IMR-90 (cell line): ENCODE data around the gene PDGFD. TPM values are rescaled to one million over a fixed set of nuclear protein-coding genes. Genes with fewer than 3 reads are reported as not detected.

ENCODE experiments used
- ATAC-seq: fragments of 200-7000 bp; cut with Tn5 transposase; 2 replicates; pipeline ENCODE4 v1.9.1; 2020; ENCODE audit warnings: low read depth, mild to moderate bottlenecking, moderate library complexity
- BruUV-seq: library from RNA; stranded (reverse); fragments of 400-500 nt; replicated peaks from 2 replicates; lab custom pipeline; 2021; lab: Mats Ljungman, UMichigan
- CTCF ChIA-PET: fragments of 300-600 bp; formaldehyde crosslinking; extraction: SDS; loops from one replicate; lab custom pipeline; 2021; ENCODE audit warnings: antibody characterized with exemption; lab: Yijun Ruan, JAX
- POLR2A ChIA-PET: fragments of 300-600 bp; sonication (Branson Sonifier 250); formaldehyde crosslinking; loops from one replicate; lab custom pipeline; 2022; ENCODE audit warnings: antibody characterized with exemption; ENCODE audit not compliant: unreplicated experiment; lab: Charles Lee
- DNase-seq: peaks from one replicate; pipeline ENCODE4 v3.0.0; 2013
- H2AFZ ChIP-seq: replicated peaks from 2 replicates; pipeline ENCODE3; 2013; ENCODE audit warnings: low read length, mild to moderate bottlenecking; ENCODE audit not compliant: poor library complexity
- H2AK5ac ChIP-seq: 2 replicates; pipeline ENCODE4 v1.6.1; 2013; ENCODE audit warnings: low read depth, low read length, inconsistent platforms
- H2AK9ac ChIP-seq: replicated peaks from 2 replicates; pipeline ENCODE3; 2013; ENCODE audit warnings: mild to moderate bottlenecking, low read depth, low read length, moderate library complexity; ENCODE audit not compliant: poor library complexity
- H2BK120ac ChIP-seq: 2 replicates; pipeline ENCODE4 v1.6.1; 2013; ENCODE audit warnings: low read depth, low read length, inconsistent platforms
- H2BK15ac ChIP-seq: 3 replicates; pipeline ENCODE4 v1.6.1; 2013; ENCODE audit warnings: low read depth, low read length, inconsistent platforms
- H2BK20ac ChIP-seq: 2 replicates; pipeline ENCODE4 v1.6.1; 2013; ENCODE audit warnings: low read depth, mild to moderate bottlenecking, inconsistent platforms, low read length, moderate library complexity
- H2BK5ac ChIP-seq: 2 replicates; pipeline ENCODE4 v1.6.1; 2013; ENCODE audit warnings: mild to moderate bottlenecking, low read depth, low read length, inconsistent platforms; ENCODE audit not compliant: poor library complexity, severe bottlenecking
- H3K14ac ChIP-seq: replicated peaks from 2 replicates; pipeline ENCODE4 v1.6.1; 2013; ENCODE audit warnings: low read depth, low read length, inconsistent platforms
- H3K18ac ChIP-seq: 2 replicates; pipeline ENCODE4 v1.6.1; 2013; ENCODE audit warnings: low read depth, low read length, control low read depth
- H3K23ac ChIP-seq: 2 replicates; pipeline ENCODE4 v1.6.1; 2013; ENCODE audit warnings: low read depth, low read length, inconsistent platforms
- H3K27ac ChIP-seq: 2 replicates; pipeline ENCODE4 v1.5.1; 2013; ENCODE audit warnings: mild to moderate bottlenecking, control low read depth, low read length; ENCODE audit not compliant: insufficient read depth
- H3K27me3 ChIP-seq: 2 replicates; pipeline ENCODE4 v1.6.1; 2013; ENCODE audit warnings: low read length; ENCODE audit not compliant: control insufficient read depth, insufficient read depth
- H3K36me3 ChIP-seq: 2 replicates; pipeline ENCODE4 v1.6.1; 2013; ENCODE audit warnings: low read length, mixed read lengths; ENCODE audit not compliant: control insufficient read depth, insufficient read depth
- H3K4ac ChIP-seq: 2 replicates; pipeline ENCODE4 v1.6.1; 2013; ENCODE audit warnings: low read depth, low read length, inconsistent platforms
- H3K4me1 ChIP-seq: 2 replicates; pipeline ENCODE4 v1.6.1; 2013; ENCODE audit warnings: low read length, mixed read lengths; ENCODE audit not compliant: control insufficient read depth, insufficient read depth
- H3K4me2 ChIP-seq: 2 replicates; pipeline ENCODE4 v1.6.1; 2013; ENCODE audit warnings: low read depth, mild to moderate bottlenecking, control low read depth, low read length, moderate library complexity
- H3K4me3 ChIP-seq: 2 replicates; pipeline ENCODE4 v1.5.1; 2013; ENCODE audit warnings: low read depth, mild to moderate bottlenecking, control low read depth, low read length, moderate library complexity; ENCODE audit not compliant: insufficient read depth
- H3K56ac ChIP-seq: 2 replicates; pipeline ENCODE4 v1.6.1; 2013; ENCODE audit warnings: low read length, inconsistent platforms; ENCODE audit not compliant: insufficient read depth; ENCODE audit errors: extremely low read depth
- H3K79me1 ChIP-seq, 2 experiments: 2 replicates each; pipeline ENCODE4 v1.6.1; 2013; ENCODE audit warnings: low read length in 2 of 2, inconsistent platforms in 1 of 2, low read depth in 1 of 2
- H3K9ac ChIP-seq: 2 replicates; pipeline ENCODE4 v1.6.1; 2013; ENCODE audit warnings: low read depth, low read length, control low read depth
- H3K9me1 ChIP-seq: 2 replicates; pipeline ENCODE4 v1.6.1; 2013; ENCODE audit warnings: low read length, inconsistent platforms; ENCODE audit not compliant: insufficient read depth
- H3K9me3 ChIP-seq: 2 replicates; pipeline ENCODE4 v1.6.1; 2013; ENCODE audit warnings: low read length; ENCODE audit not compliant: control insufficient read depth, insufficient read depth
- H4K20me1 ChIP-seq: 2 replicates; pipeline ENCODE4 v1.6.1; 2013; ENCODE audit warnings: low read length, inconsistent platforms; ENCODE audit not compliant: insufficient read depth
- H4K5ac ChIP-seq: 2 replicates; pipeline ENCODE4 v1.6.1; 2013; ENCODE audit warnings: mild to moderate bottlenecking, low read depth, low read length, control low read depth
- H4K8ac ChIP-seq, 2 experiments: 2 replicates each; pipeline ENCODE4 v1.6.1; 2013; ENCODE audit warnings: low read depth in 2 of 2, low read length in 2 of 2, control low read depth in 1 of 2, inconsistent platforms in 1 of 2
- H4K91ac ChIP-seq: 2 replicates; pipeline ENCODE4 v1.6.1; 2013; ENCODE audit warnings: low read depth, low read length, inconsistent platforms; ENCODE audit not compliant: insufficient read depth
- CEBPB ChIP-seq: IDR thresholded peaks from 2 replicates; pipeline ENCODE4 v1.6.1; 2012; ENCODE audit warnings: low read depth, low read length, improper control_type of control experiment
- MAZ ChIP-seq: IDR thresholded peaks from 2 replicates; pipeline ENCODE4 v1.6.1; 2012; ENCODE audit warnings: low read depth, mild to moderate bottlenecking, low read length, improper control_type of control experiment, moderate library complexity, borderline replicate concordance
- MXI1 ChIP-seq: IDR thresholded peaks from 2 replicates; pipeline ENCODE4 v1.6.1; 2012; ENCODE audit warnings: low read depth, mild to moderate bottlenecking, low read length, moderate library complexity, borderline replicate concordance
- RAD21 ChIP-seq: IDR thresholded peaks from 2 replicates; pipeline ENCODE4 v1.6.1; 2012; ENCODE audit warnings: low read length, improper control_type of control experiment
- WGBS, 2 experiments: methylation state at CpG; one replicate each; pipeline versions ENCODE4 v1.1.5 to v1.1.7; 2013; ENCODE audit warnings: missing lambda C conversion rate in 2 of 2; ENCODE audit not compliant: insufficient read length in 1 of 2; ENCODE audit errors: extremely low coverage in 2 of 2; 5-methylcytosine and 5-hydroxymethylcytosine counted together
- dilution Hi-C: fragments of 300-500 bp; cut with HindIII; formaldehyde crosslinking; loops from one replicate; pipeline ENCODE4 v1.14.3; 2018; ENCODE audit warnings: low sequenced_read_pairs; ENCODE audit not compliant: unreplicated experiment
- in situ Hi-C: fragments of 300-500 bp; cut with MboI; formaldehyde crosslinking; loops from 3 replicates; pipeline ENCODE4 v1.14.3; 2019; ENCODE audit warnings: low sequenced_read_pairs, inconsistent platforms, mixed read lengths
- intact Hi-C: fragments of 100-400 bp; cut with micrococcal nuclease; formaldehyde crosslinking; loops from 2 replicates; pipeline ENCODE4 v1.10.0; 2022
- polyA plus RNA-seq, 3 experiments: library from polyadenylated mRNA; depleted of rRNA; stranded (reverse); fragments of >200 nt; gene quantifications; 2 replicates each; pipeline ENCODE4 v1.2.3, GENCODE V29; 2012; ENCODE audit warnings: low replicate concordance in 1 of 3
- total RNA-seq: library from RNA; depleted of rRNA; stranded (reverse); fragments of >200 nt; gene quantifications from 2 replicates; pipeline ENCODE4 v1.2.3, GENCODE V29; 2012

The PDGFD gene
- total and polyA plus RNA-seq, 2 of the 4 experiments (the other 2 are of a cell fraction), result 2.1 to 3.0 TPM

- intact Hi-C loops (loop anchor here (10.0 kb wide), 1 partner anchor 1287 kb away; no protein-coding TSS in a partner anchor), in situ Hi-C loops (no loop called here), dilution Hi-C loops (no loop called here)
- H3K4me3 ChIP-seq, result no peak overlapping the region
- no peaks in the 10 kb centered on the region for H3K27me3 ChIP-seq
- H2BK120ac ChIP-seq, result peak overlapping the region; percentile 28
- H4K8ac ChIP-seq, result peak overlapping the region in 1 of 2 experiments; percentile 11; a peak in 1 of 4 replicates
- no peaks in the 10 kb centered on the region for H3K9me3 ChIP-seq
- DNase-seq (peak; percentile 58), ATAC-seq (peak; percentile 29; the same call in 1 of the 2 replicates)
- CTCF ChIA-PET, result interaction anchor here (1.7 kb wide), 1 partner anchor 265 kb away, joined by 4 read pairs; no protein-coding TSS in a partner anchor
- H3K14ac ChIP-seq, result peak overlapping the region; percentile 72
- H4K91ac ChIP-seq, result peak overlapping the region; percentile 58; the same call in 1 of the 2 replicates
- no peaks in the 10 kb centered on the region for H4K20me1 ChIP-seq
- no peak overlapping the region for H3K27ac ChIP-seq
- peak overlapping the region; percentile 47; the same call in 1 of the 2 replicates for H4K5ac ChIP-seq
- no peak overlapping the region; the same call in 1 of the 2 replicates for H3K23ac ChIP-seq
- no peaks in the 10 kb centered on the region for H3K36me3 ChIP-seq
- no CpG with 5 or more reads among the region's 2 CpGs for WGBS, 2 experiments
- peaks cover 5% of the 10 kb centered on the region for H3K4me1 ChIP-seq
- H2BK15ac ChIP-seq, result 0 out of 3 replicates have a peak overlapping the region, but pooled peaks have one; percentile 44
- H3K9ac ChIP-seq, result no peak overlapping the region
- peak overlapping the region; percentile 78; the same call in 1 of the 2 replicates for H3K18ac ChIP-seq
- no peak overlapping the region for H2AK9ac ChIP-seq
- no TSS peak for BruUV-seq
- POLR2A ChIA-PET, result interaction anchor here (0.5 to 0.6 kb wide), 2 partner anchors 326 to 1185 kb away, joined by 3 to 5 read pairs; no protein-coding TSS in a partner anchor
- peak overlapping the region; percentile 21 for H3K4ac ChIP-seq
- TF ChIP-seq MXI1, result no peak
- TF ChIP-seq RAD21, result no peak
- no peak for TF ChIP-seq CEBPB
- no peak for TF ChIP-seq MAZ
- no peak overlapping the region for H2AK5ac ChIP-seq
- H2AFZ ChIP-seq, result no peak overlapping the region
- no peak overlapping the region for H3K4me2 ChIP-seq
- no peak overlapping the region for H3K56ac ChIP-seq
- H2BK5ac ChIP-seq, result no peak overlapping the region
- H3K9me1 ChIP-seq, result peaks cover 12% of the 10 kb centered on the region
- H3K79me1 ChIP-seq, result no peaks in the 10 kb centered on the region
- peak overlapping the region; percentile 57; the same call in 1 of the 2 replicates for H2BK20ac ChIP-seq
Measured at GRCh38 chr11:103947546-103947919, 216.4 kb downstream of the PDGFD start.
